Fibroblast of skin of back (primary cell): ENCODE measurements around the gene RAPH1.

Experiments
- DNase-seq: peaks from one replicate; pipeline ENCODE4 v3.0.0-alpha.2; 2013

Gene RAPH1

GRCh38 chr2:203480623-203481022, 54.5 kb downstream of the RAPH1 start:
- DNase-seq = no peak

- DNase-seq = no peak
Observed at GRCh38 chr2:203476881-203477280, 58.2 kb downstream of the RAPH1 start.

- no peak for DNase-seq
Observed at GRCh38 chr2:203471323-203471722, 63.8 kb downstream of the RAPH1 start.

- DNase-seq = no peak
Observed at GRCh38 chr2:203470371-203470770, 64.7 kb downstream of the RAPH1 start.

- DNase-seq = no peak
Observed at GRCh38 chr2:203469546-203469945, 65.6 kb downstream of the RAPH1 start.

- DNase-seq = peak; percentile 35
Observed at GRCh38 chr2:203463266-203463678, 71.8 kb downstream of the RAPH1 start.

- DNase-seq = no peak
Observed at GRCh38 chr2:203462308-203462707, 72.8 kb downstream of the RAPH1 start.

GRCh38 chr2:203461746-203462145, 73.4 kb downstream of the RAPH1 start:
- DNase-seq = no peak

- DNase-seq = no peak
Observed at GRCh38 chr2:203455209-203455608, 79.9 kb downstream of the RAPH1 start.

GRCh38 chr2:203453858-203454451, 81.1 kb downstream of the RAPH1 start:
- DNase-seq = peak; percentile 53

GRCh38 chr2:203451689-203452088, 83.4 kb downstream of the RAPH1 start:
- no peak for DNase-seq

GRCh38 chr2:203451011-203451410, 84.1 kb downstream of the RAPH1 start:
- DNase-seq = peak; percentile 55

- no peak for DNase-seq
Observed at GRCh38 chr2:203450561-203450960, 84.5 kb downstream of the RAPH1 start.

- DNase-seq = no peak
Observed at GRCh38 chr2:203446780-203447179, 88.3 kb downstream of the RAPH1 start.

- DNase-seq = peak; percentile 61
Observed at GRCh38 chr2:203446071-203446481, 89.0 kb downstream of the RAPH1 start.

GRCh38 chr2:203444738-203445137, 90.4 kb downstream of the RAPH1 start:
- no peak for DNase-seq

GRCh38 chr2:203442463-203442862, 92.6 kb downstream of the RAPH1 start:
- DNase-seq = no peak

GRCh38 chr2:203441463-203441862, 93.6 kb downstream of the RAPH1 start:
- DNase-seq = no peak

GRCh38 chr2:203440671-203441070, 94.4 kb downstream of the RAPH1 start:
- DNase-seq = no peak

GRCh38 chr2:203438528-203438927, 96.6 kb downstream of the RAPH1 start:
- DNase-seq = no peak

GRCh38 chr2:203437511-203437910, 97.6 kb downstream of the RAPH1 start:
- no peak for DNase-seq

- DNase-seq = no peak
Observed at GRCh38 chr2:203436496-203436895, 98.6 kb downstream of the RAPH1 start.

- DNase-seq = no peak
Observed at GRCh38 chr2:203432811-203433210, 102.3 kb downstream of the RAPH1 start.

GRCh38 chr2:203431391-203432185, 103.5 kb downstream of the RAPH1 start:
- peak; percentile 9 for DNase-seq
